Measurements from ENCODE around the gene TAB3.

The TAB3 gene

GRCh38 chrX:30938295-30938694, 49.2 kb upstream of the TAB3 start:
- TF ChIP-seq ZNF292 (tag by site-specific recombination; IDR thresholded peaks at IDR 0.05; ENCODE audit: borderline replicate concordance, low read depth): no peak
- TF ChIP-seq ZNF121 (tag by site-specific recombination; IDR thresholded peaks at IDR 0.05): no peak
- no peak for TF ChIP-seq ZNF132 (tag by site-specific recombination; IDR thresholded peaks at IDR 0.05; ENCODE audit: borderline replicate concordance)
- no peak for TF ChIP-seq ZNF488 (tag by site-specific recombination; IDR thresholded peaks at IDR 0.05)
- no peak for TF ChIP-seq ZNF174 (tag by site-specific recombination; IDR thresholded peaks at IDR 0.05)
- H3K4me1 ChIP-seq (ENCODE audit: control insufficient read depth, insufficient read depth, low read length): no peaks in the 10 kb centered on the region
- no peaks in the 10 kb centered on the region for H3K9me3 ChIP-seq (ENCODE audit: control insufficient read depth, insufficient read depth, low read depth, low read length)
- CTCF ChIA-PET: interaction anchor here (0.5 to 0.6 kb wide), 2 partner anchors 720 to 826 kb away, joined by 3 read pairs; no protein-coding TSS in a partner anchor
- POLR2A ChIA-PET: interaction anchor here (0.7 kb wide), 1 partner anchor 45 kb away, joined by 11 read pairs; no protein-coding TSS in a partner anchor
- H3K36me3 ChIP-seq (ENCODE audit: control insufficient read depth in 2 of 2, insufficient read depth in 1 of 2, low read length in 2 of 2): no peaks in the 10 kb centered on the region
- no peak overlapping the region for H3K4me3 ChIP-seq (ENCODE audit: low read depth, low read length)
- H3K27ac ChIP-seq (ENCODE audit: extremely low read depth, low read depth, low read length): no peak overlapping the region

- ChIA-PET CTCF (interaction anchor here (1.0 kb wide), 1 partner anchor 36 kb away, joined by 3 read pairs; no protein-coding TSS in a partner anchor), POLR2A (no interaction called here)
- Histone ChIP-seq H3K4me1 (ENCODE audit: control insufficient read depth, insufficient read depth, low read length) (no peaks in the 10 kb centered on the region), H3K9me3 (ENCODE audit: control insufficient read depth, insufficient read depth, low read depth, low read length) (no peaks in the 10 kb centered on the region), H3K36me3 (ENCODE audit: control insufficient read depth in 2 of 2, insufficient read depth in 1 of 2, low read length in 2 of 2) (no peaks in the 10 kb centered on the region), H3K4me3 (ENCODE audit: low read depth, low read length) (no peak overlapping the region), H3K27ac (ENCODE audit: extremely low read depth, low read depth, low read length) (no peak overlapping the region)
- no peak for TF ChIP-seq ZNF416 (tag by site-specific recombination; IDR thresholded peaks at IDR 0.05)
- TF ChIP-seq ZBTB10 (tag by site-specific recombination; IDR thresholded peaks at IDR 0.05): no peak
Observed at GRCh38 chrX:30935985-30936384, 46.9 kb upstream of the TAB3 start.

- no peaks in the 10 kb centered on the region for H3K4me1 ChIP-seq (ENCODE audit: control insufficient read depth, insufficient read depth, low read length)
- no peaks in the 10 kb centered on the region for H3K9me3 ChIP-seq (ENCODE audit: control insufficient read depth, insufficient read depth, low read depth, low read length)
- POLR2A ChIA-PET: no interaction called here
- no peak overlapping the region for H3K27ac ChIP-seq (ENCODE audit: extremely low read depth, low read depth, low read length)
- no peak for TF ChIP-seq ZNF398 (tag by site-specific recombination; IDR thresholded peaks at IDR 0.05)
- TF ChIP-seq ZNF600 (tag by site-specific recombination; IDR thresholded peaks at IDR 0.05): no peak
- H3K4me3 ChIP-seq (ENCODE audit: low read depth, low read length): no peak overlapping the region
- H3K36me3 ChIP-seq (ENCODE audit: control insufficient read depth in 2 of 2, insufficient read depth in 1 of 2, low read length in 2 of 2): no peaks in the 10 kb centered on the region
- CTCF ChIA-PET: interaction anchor here (1.6 kb wide), 1 partner anchor 98 kb away, joined by 3 read pairs; no protein-coding TSS in a partner anchor
Observed at GRCh38 chrX:30931920-30932319, 42.9 kb upstream of the TAB3 start.

GRCh38 chrX:30930679-30931078, 41.6 kb upstream of the TAB3 start:
- Histone ChIP-seq H3K9me3 (ENCODE audit: control insufficient read depth, insufficient read depth, low read depth, low read length) (no peaks in the 10 kb centered on the region), H3K27ac (ENCODE audit: extremely low read depth, low read depth, low read length) (no peak overlapping the region), H3K36me3 (ENCODE audit: control insufficient read depth in 2 of 2, insufficient read depth in 1 of 2, low read length in 2 of 2) (no peaks in the 10 kb centered on the region), H3K4me1 (ENCODE audit: control insufficient read depth, insufficient read depth, low read length) (no peaks in the 10 kb centered on the region), H3K4me3 (ENCODE audit: low read depth, low read length) (no peak overlapping the region)
- TF ChIP-seq PRDM1 (tag by site-specific recombination; IDR thresholded peaks at IDR 0.05): no peak
- no peak for TF ChIP-seq ZFP37 (tag by site-specific recombination; IDR thresholded peaks at IDR 0.05)
- POLR2A ChIA-PET: no interaction called here
- CTCF ChIA-PET: no interaction called here

Data from HEK293 (cell line).